HepG2 (cell line): ENCODE data around the gene CHST11. TPM values are rescaled to one million over a fixed set of nuclear protein-coding genes. Genes with fewer than 3 reads are reported as not detected.

Experiments used
- ATAC-seq: fragments of 200-7000 bp; cut with Tn5 transposase; 3 replicates; pipeline ENCODE4 v1.9.1; 2020; ENCODE audit warnings: mild to moderate bottlenecking, moderate library complexity
- BruUV-seq: library from RNA; stranded (reverse); fragments of 400-500 nt; replicated peaks from 2 replicates; lab custom pipeline; 2021; lab: Mats Ljungman, UMichigan
- CTCF ChIA-PET: fragments of 300-600 bp; formaldehyde crosslinking; extraction: SDS; loops from one replicate; lab custom pipeline; 2021; ENCODE audit warnings: low total read pairs, inconsistent platforms, low intra/inter-chr PET ratio; lab: Yijun Ruan, JAX
- POLR2A ChIA-PET: fragments of 350-600 bp; sonication (Branson Sonifier 250); formaldehyde crosslinking; loops from one replicate; lab custom pipeline; 2020; ENCODE audit warnings: antibody characterized with exemption, inconsistent platforms; lab: Yijun Ruan, JAX
- DNase-seq: peaks from one replicate; pipeline ENCODE4 v3.0.0-alpha.2; 2015; ENCODE audit warnings: low spot score
- FAIRE-seq: peaks from 3 replicates; lab custom pipeline; 2011; peaks lifted over from hg19 to GRCh38; lab: Jason Lieb, UNC
- H2AFZ ChIP-seq: one replicate; pipeline ENCODE4 v1.6.1; 2011; ENCODE audit warnings: low read length, inconsistent platforms
- H3K27ac ChIP-seq: fragments of 300-600 bp; 3 replicates; pipeline ENCODE4 v1.8.0; 2011; ENCODE audit warnings: mixed run types, mild to moderate bottlenecking, mixed read lengths, low read length, inconsistent platforms; ENCODE audit not compliant: insufficient read depth; ENCODE audit errors: extremely low read length
- H3K27me3 ChIP-seq, 2 experiments: fragments of 200-600 bp in 1 of 2; 2 replicates in 1 of 2; 3 replicates in 1 of 2; pipeline versions ENCODE4 v1.6.0 to v1.8.0; 2011; ENCODE audit warnings: low read length in 2 of 2, mild to moderate bottlenecking in 2 of 2, moderate library complexity in 2 of 2, inconsistent platforms in 1 of 2; ENCODE audit not compliant: insufficient read depth in 2 of 2, control insufficient read depth in 1 of 2
- H3K36me3 ChIP-seq, 2 experiments: fragments of 200-600 bp in 1 of 2; replicated peaks in 1 of 2; 2 replicates in 1 of 2; 3 replicates in 1 of 2; pipeline versions ENCODE4 v1.5.1 to v1.8.0; 2011; ENCODE audit warnings: low read length in 2 of 2, inconsistent platforms in 1 of 2; ENCODE audit not compliant: insufficient read depth in 2 of 2, control insufficient read depth in 1 of 2
- H3K4me1 ChIP-seq: 2 replicates; pipeline ENCODE4 v1.5.1; 2012; ENCODE audit warnings: low read length, inconsistent platforms; ENCODE audit not compliant: insufficient read depth
- H3K4me2 ChIP-seq: 2 replicates; pipeline ENCODE4 v1.6.0; 2011; ENCODE audit warnings: low read depth, low read length, inconsistent platforms
- H3K4me3 ChIP-seq, 3 experiments: fragments of 200-600 bp in 1 of 3; sonication (generic), shearing (Covaris generic) in 1 of 3; replicated peaks in 1 of 3; 2 replicates each; pipeline ENCODE4 v1.5.1; 2011 to 2016; ENCODE audit warnings: low read length in 3 of 3, inconsistent platforms in 2 of 3, low read depth in 2 of 3, mild to moderate bottlenecking in 2 of 3, control low read depth in 1 of 3, mixed read lengths in 1 of 3; ENCODE audit not compliant: insufficient read depth in 1 of 3
- H3K79me2 ChIP-seq: one replicate; pipeline ENCODE4 v1.6.1; 2011; ENCODE audit warnings: low read length, inconsistent platforms; ENCODE audit not compliant: insufficient read depth
- H3K9ac ChIP-seq: 2 replicates; pipeline ENCODE4 v1.6.0; 2011; ENCODE audit warnings: mild to moderate bottlenecking, low read depth, low read length, inconsistent platforms; ENCODE audit not compliant: insufficient read depth
- H3K9me3 ChIP-seq: 2 replicates; pipeline ENCODE4 v1.5.1; 2012; ENCODE audit warnings: mild to moderate bottlenecking, low read length
- H4K20me1 ChIP-seq: 2 replicates; pipeline ENCODE4 v1.6.0; 2011; ENCODE audit warnings: inconsistent platforms, mild to moderate bottlenecking, low read length, moderate library complexity; ENCODE audit not compliant: insufficient read depth
- CSRNP2 ChIP-seq: sonication (generic); formaldehyde crosslinking; conservative IDR thresholded peaks from 2 replicates; pipeline ENCODE4 v1.8.0; 2022; ENCODE audit warnings: low read depth, missing genetic modification reagents
- MTF1 ChIP-seq: sonication (generic); formaldehyde crosslinking; IDR thresholded peaks from 2 replicates; pipeline ENCODE4 v1.5.0; 2020; ENCODE audit warnings: missing genetic modification reagents
- RAD21 ChIP-seq: fragments of 450-650 bp; formaldehyde crosslinking; IDR thresholded peaks from 2 replicates; pipeline ENCODE4 v1.5.0; 2020; ENCODE audit warnings: mild to moderate bottlenecking
- RXRA ChIP-seq: sonication (generic); formaldehyde crosslinking; IDR thresholded peaks from 2 replicates; pipeline ENCODE4 v1.5.1; 2020; ENCODE audit warnings: missing genetic modification reagents
- SMAD1 ChIP-seq: sonication (generic); formaldehyde crosslinking; IDR thresholded peaks from 2 replicates; pipeline ENCODE4 v1.4.0; 2020; ENCODE audit warnings: missing genetic modification reagents, low read depth, mild to moderate bottlenecking, borderline replicate concordance
- SMARCE1 ChIP-seq: fragments of 450-650 bp; IDR thresholded peaks from 2 replicates; pipeline ENCODE4 v1.6.1; 2017; ENCODE audit warnings: borderline replicate concordance
- SSRP1 ChIP-seq: IDR thresholded peaks from 2 replicates; pipeline ENCODE4 v1.6.1; 2016; ENCODE audit warnings: control low read depth
- TFE3 ChIP-seq: IDR thresholded peaks from 2 replicates; pipeline ENCODE4 v1.6.1; 2016
- TOE1 ChIP-seq: sonication (generic); formaldehyde crosslinking; IDR thresholded peaks from 2 replicates; pipeline ENCODE4 v1.4.0; 2020; ENCODE audit warnings: mild to moderate bottlenecking, missing genetic modification reagents
- TRIM24 ChIP-seq: sonication (generic); formaldehyde crosslinking; IDR thresholded peaks from 2 replicates; pipeline ENCODE4 v1.8.0; 2022; ENCODE audit warnings: mild to moderate bottlenecking, missing genetic modification reagents
- ZNF136 ChIP-seq: sonication (generic); formaldehyde crosslinking; IDR thresholded peaks from 2 replicates; pipeline ENCODE4 v1.8.1; 2022; ENCODE audit warnings: low read depth, mild to moderate bottlenecking, moderate library complexity, missing genetic modification reagents
- ZNF430 ChIP-seq: sonication (generic); formaldehyde crosslinking; IDR thresholded peaks from 2 replicates; pipeline ENCODE4 v1.9.0; 2021; ENCODE audit warnings: mild to moderate bottlenecking, missing genetic modification reagents
- ZNF552 ChIP-seq: sonication (generic); formaldehyde crosslinking; IDR thresholded peaks from 2 replicates; pipeline ENCODE4 v1.9.0; 2022; ENCODE audit warnings: missing genetic modification reagents, mild to moderate bottlenecking, borderline replicate concordance
- ZNF773 ChIP-seq: sonication (generic); formaldehyde crosslinking; IDR thresholded peaks from 2 replicates; pipeline ENCODE4 v1.4.0; 2020; ENCODE audit warnings: missing genetic modification reagents, borderline replicate concordance
- WGBS: methylation state at CpG from one replicate; pipeline ENCODE4 v1.1.6; 2017; ENCODE audit warnings: low lambda C conversion rate; 5-methylcytosine and 5-hydroxymethylcytosine counted together
- in situ Hi-C: cut with HindIII; loops from 2 replicates; pipeline ENCODE4 v1.10.0; 2017; ENCODE audit warnings: low pct_unique_long_range_greater_than_20kb; ENCODE audit not compliant: extremely low pct_ligation_motif_present
- intact Hi-C: fragments of 100-400 bp; cut with micrococcal nuclease; formaldehyde crosslinking; loops from one replicate; pipeline ENCODE4 v1.10.0; 2022; ENCODE audit not compliant: unreplicated experiment
- polyA plus RNA-seq, 8 experiments: library from polyadenylated mRNA; depleted of rRNA in 3 of 8; stranded (reverse) in 7 of 8; unstranded in 1 of 8; fragments of >200 nt; fragmentation: Illumina TruSeq in 4 of 8; extraction: Trizol in 4 of 8; gene quantifications; 2 replicates each; pipeline versions ENCODE4 v1.2.1 to v1.2.3, GENCODE V29; 2011 to 2016; ENCODE audit warnings: low read depth in 4 of 8, missing spikeins in 1 of 8, mixed read lengths in 1 of 8; ENCODE audit not compliant: insufficient read depth in 1 of 8
- total RNA-seq, 5 experiments: library from RNA; depleted of rRNA; stranded (reverse); fragments of >200 nt; fragmentation: Illumina TruSeq; extraction: Trizol; gene quantifications; 2 replicates each; pipeline ENCODE4 v1.2.3, GENCODE V29; 2016; ENCODE audit warnings: low read depth in 1 of 5
- TF ChIP-seq, protein P1 (sequence below): sonication (generic); formaldehyde crosslinking; IDR thresholded peaks from 2 replicates; pipeline ENCODE4 v1.4.0; 2020; ENCODE audit warnings: missing genetic modification reagents

CHST11 gene
- total and polyA plus RNA-seq, 2 of the 13 experiments (the other 11 are each of a cell fraction or from before 2014, with no cell fraction given): 0.15 TPM; not detected in 1

GRCh38 chr12:104630230-104630670, 173.5 kb downstream of the CHST11 start (continued):
- no peak for TF ChIP-seq CSRNP2 (CRISPR knock-in tag)
- no peak for TF ChIP-seq SSRP1 (CRISPR knock-in tag)
- TF ChIP-seq RAD21 (CRISPR knock-in tag): no peak

DNA sequence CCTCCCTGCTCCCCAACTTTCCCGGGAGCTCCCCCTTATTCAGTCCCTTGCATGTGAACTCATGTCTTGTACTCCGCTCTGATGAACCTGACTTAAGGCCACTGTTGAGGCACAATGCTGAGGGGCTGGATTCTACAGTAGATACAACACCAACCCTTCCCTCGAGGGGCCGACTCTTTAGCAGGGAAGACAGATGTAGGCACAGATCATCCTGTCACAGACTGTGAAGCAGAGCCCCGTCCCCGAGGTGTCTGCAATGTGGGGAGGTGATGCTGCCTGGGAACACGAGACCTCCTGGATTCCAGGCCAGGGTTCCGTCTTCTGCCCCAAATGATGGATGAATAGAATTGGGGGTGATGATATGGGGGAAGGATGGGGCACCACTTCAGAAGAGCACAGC, 175.1 kb downstream of the CHST11 start:
- ATAC-seq (no peak), FAIRE-seq (no peak)
- intact Hi-C loops: no loop called here

GRCh38 chr12:104632724-104633201, 176.0 kb downstream of the CHST11 start:
- Histone ChIP-seq H3K27ac (no peak overlapping the region), H3K36me3 (no peaks in the 10 kb centered on the region), H3K4me2 (no peak overlapping the region), H4K20me1 (no peaks in the 10 kb centered on the region), H3K4me1 (no peaks in the 10 kb centered on the region), H3K9me3 (no peaks in the 10 kb centered on the region), H3K9ac (no peak overlapping the region), H2AFZ (no peak overlapping the region), H3K4me3 (no peak overlapping the region), H3K79me2 (no peaks in the 10 kb centered on the region), H3K27me3 (peaks cover 0 to 39% of the 10 kb centered on the region in 2 experiments; a peak in 3 of 5 replicates)
- ATAC-seq (no peak), FAIRE-seq (no peak), DNase-seq (no peak)
- intact Hi-C loops (no loop called here), in situ Hi-C loops (no loop called here)
- BruUV-seq: no TSS peak
- WGBS: 30% methylated on average over 3 of the region's 13 CpGs
- ChIA-PET CTCF (no interaction called here), POLR2A (no interaction called here)
- TF ChIP-seq, protein P1, sequence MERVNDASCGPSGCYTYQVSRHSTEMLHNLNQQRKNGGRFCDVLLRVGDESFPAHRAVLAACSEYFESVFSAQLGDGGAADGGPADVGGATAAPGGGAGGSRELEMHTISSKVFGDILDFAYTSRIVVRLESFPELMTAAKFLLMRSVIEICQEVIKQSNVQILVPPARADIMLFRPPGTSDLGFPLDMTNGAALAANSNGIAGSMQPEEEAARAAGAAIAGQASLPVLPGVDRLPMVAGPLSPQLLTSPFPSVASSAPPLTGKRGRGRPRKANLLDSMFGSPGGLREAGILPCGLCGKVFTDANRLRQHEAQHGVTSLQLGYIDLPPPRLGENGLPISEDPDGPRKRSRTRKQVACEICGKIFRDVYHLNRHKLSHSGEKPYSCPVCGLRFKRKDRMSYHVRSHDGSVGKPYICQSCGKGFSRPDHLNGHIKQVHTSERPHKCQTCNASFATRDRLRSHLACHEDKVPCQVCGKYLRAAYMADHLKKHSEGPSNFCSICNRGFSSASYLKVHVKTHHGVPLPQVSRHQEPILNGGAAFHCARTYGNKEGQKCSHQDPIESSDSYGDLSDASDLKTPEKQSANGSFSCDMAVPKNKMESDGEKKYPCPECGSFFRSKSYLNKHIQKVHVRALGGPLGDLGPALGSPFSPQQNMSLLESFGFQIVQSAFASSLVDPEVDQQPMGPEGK (CRISPR knock-in tag): no peak
- TF ChIP-seq RXRA (CRISPR knock-in tag) (no peak), ZNF430 (CRISPR knock-in tag) (no peak), SMAD1 (no peak), TFE3 (CRISPR knock-in tag) (no peak), ZNF552 (CRISPR knock-in tag) (no peak), ZNF136 (no peak), TOE1 (CRISPR knock-in tag) (no peak)

More for the DNA sequence above, 175.1 kb downstream of the CHST11 start:
- Histone ChIP-seq H3K9ac (no peak overlapping the region), H3K4me1 (no peaks in the 10 kb centered on the region), H3K9me3 (no peaks in the 10 kb centered on the region), H3K27me3 (peaks cover 0 to 39% of the 10 kb centered on the region in 2 experiments; a peak in 3 of 5 replicates), H3K36me3 (no peaks in the 10 kb centered on the region), H3K79me2 (no peaks in the 10 kb centered on the region), H2AFZ (no peak overlapping the region), H3K27ac (no peak overlapping the region), H3K4me2 (no peak overlapping the region), H3K4me3 (no peak overlapping the region), H4K20me1 (no peaks in the 10 kb centered on the region)
- ChIA-PET CTCF (no interaction called here), POLR2A (no interaction called here)
- 12% methylated on average over 8 of the region's 8 CpGs for WGBS
- in situ Hi-C loops: no loop called here
- TF ChIP-seq SMARCE1: no peak
- TF ChIP-seq ZNF773: no peak
- TF ChIP-seq MTF1: no peak
- no peak for TF ChIP-seq TRIM24 (CRISPR knock-in tag)
- no peak for DNase-seq
- BruUV-seq: no TSS peak
